Neutrophil (primary cell): ENCODE results near the gene FUZ.

Source experiments
- H3K27ac ChIP-seq: fragments of 200-600 bp; sonication (generic); 2 replicates; pipeline ENCODE4 v1.5.1; 2016; ENCODE audit warnings: mild to moderate bottlenecking, moderate library complexity
- H3K27me3 ChIP-seq: fragments of 200-600 bp; sonication (generic); 2 replicates; pipeline ENCODE4 v1.6.0; 2016; ENCODE audit warnings: mild to moderate bottlenecking
- H3K36me3 ChIP-seq: fragments of 200-600 bp; sonication (generic); 2 replicates; pipeline ENCODE4 v1.5.1; 2017
- H3K4me1 ChIP-seq, 2 experiments: fragments of 200-600 bp in 1 of 2; sonication (generic) in 1 of 2; 1 replicate in 1 of 2; 2 replicates in 1 of 2; pipeline versions ENCODE4 v1.5.1 to v1.6.1; 2013 to 2016; ENCODE audit warnings: low read depth in 1 of 2, low read length in 1 of 2, mild to moderate bottlenecking in 1 of 2, moderate library complexity in 1 of 2; ENCODE audit not compliant: control insufficient read depth in 1 of 2, insufficient read depth in 1 of 2
- H3K4me3 ChIP-seq, 2 experiments: fragments of 200-600 bp in 1 of 2; sonication (generic) in 1 of 2; 1 replicate in 1 of 2; 2 replicates in 1 of 2; pipeline ENCODE4 v1.5.1; 2013 to 2016; ENCODE audit warnings: low read depth in 1 of 2, low read length in 1 of 2, mild to moderate bottlenecking in 1 of 2, moderate library complexity in 1 of 2
- H3K9me3 ChIP-seq: fragments of 200-600 bp; sonication (generic); 2 replicates; pipeline ENCODE4 v1.5.1; 2016
- TF ChIP-seq, protein P1 (sequence below): fragments of 200-600 bp; sonication (generic); IDR thresholded peaks from 2 replicates; pipeline ENCODE4 v1.5.1; 2016; ENCODE audit warnings: antibody characterized with exemption

FUZ gene

DNA sequence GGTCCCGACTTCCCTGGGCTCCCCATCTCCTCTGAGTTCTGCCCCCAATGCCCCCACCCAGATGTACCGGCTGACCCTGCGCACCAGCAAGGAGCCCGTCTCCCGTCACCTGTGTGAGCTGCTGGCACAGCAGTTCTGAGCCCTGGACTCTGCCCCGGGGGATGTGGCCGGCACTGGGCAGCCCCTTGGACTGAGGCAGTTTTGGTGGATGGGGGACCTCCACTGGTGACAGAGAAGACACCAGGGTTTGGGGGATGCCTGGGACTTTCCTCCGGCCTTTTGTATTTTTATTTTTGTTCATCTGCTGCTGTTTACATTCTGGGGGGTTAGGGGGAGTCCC lies 6.5 kb downstream of the FUZ start:
- H3K9me3 ChIP-seq: no peaks in the 10 kb centered on the region
- TF ChIP-seq, protein P1, sequence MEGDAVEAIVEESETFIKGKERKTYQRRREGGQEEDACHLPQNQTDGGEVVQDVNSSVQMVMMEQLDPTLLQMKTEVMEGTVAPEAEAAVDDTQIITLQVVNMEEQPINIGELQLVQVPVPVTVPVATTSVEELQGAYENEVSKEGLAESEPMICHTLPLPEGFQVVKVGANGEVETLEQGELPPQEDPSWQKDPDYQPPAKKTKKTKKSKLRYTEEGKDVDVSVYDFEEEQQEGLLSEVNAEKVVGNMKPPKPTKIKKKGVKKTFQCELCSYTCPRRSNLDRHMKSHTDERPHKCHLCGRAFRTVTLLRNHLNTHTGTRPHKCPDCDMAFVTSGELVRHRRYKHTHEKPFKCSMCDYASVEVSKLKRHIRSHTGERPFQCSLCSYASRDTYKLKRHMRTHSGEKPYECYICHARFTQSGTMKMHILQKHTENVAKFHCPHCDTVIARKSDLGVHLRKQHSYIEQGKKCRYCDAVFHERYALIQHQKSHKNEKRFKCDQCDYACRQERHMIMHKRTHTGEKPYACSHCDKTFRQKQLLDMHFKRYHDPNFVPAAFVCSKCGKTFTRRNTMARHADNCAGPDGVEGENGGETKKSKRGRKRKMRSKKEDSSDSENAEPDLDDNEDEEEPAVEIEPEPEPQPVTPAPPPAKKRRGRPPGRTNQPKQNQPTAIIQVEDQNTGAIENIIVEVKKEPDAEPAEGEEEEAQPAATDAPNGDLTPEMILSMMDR: no peak
- H3K27me3 ChIP-seq: no peaks in the 10 kb centered on the region
- no peak overlapping the region for H3K4me3 ChIP-seq
- peaks cover 58% of the 10 kb centered on the region for H3K36me3 ChIP-seq
- peaks cover 26 to 33% of the 10 kb centered on the region in 2 experiments for H3K4me1 ChIP-seq
- peak overlapping the region; percentile 85 for H3K27ac ChIP-seq

DNA sequence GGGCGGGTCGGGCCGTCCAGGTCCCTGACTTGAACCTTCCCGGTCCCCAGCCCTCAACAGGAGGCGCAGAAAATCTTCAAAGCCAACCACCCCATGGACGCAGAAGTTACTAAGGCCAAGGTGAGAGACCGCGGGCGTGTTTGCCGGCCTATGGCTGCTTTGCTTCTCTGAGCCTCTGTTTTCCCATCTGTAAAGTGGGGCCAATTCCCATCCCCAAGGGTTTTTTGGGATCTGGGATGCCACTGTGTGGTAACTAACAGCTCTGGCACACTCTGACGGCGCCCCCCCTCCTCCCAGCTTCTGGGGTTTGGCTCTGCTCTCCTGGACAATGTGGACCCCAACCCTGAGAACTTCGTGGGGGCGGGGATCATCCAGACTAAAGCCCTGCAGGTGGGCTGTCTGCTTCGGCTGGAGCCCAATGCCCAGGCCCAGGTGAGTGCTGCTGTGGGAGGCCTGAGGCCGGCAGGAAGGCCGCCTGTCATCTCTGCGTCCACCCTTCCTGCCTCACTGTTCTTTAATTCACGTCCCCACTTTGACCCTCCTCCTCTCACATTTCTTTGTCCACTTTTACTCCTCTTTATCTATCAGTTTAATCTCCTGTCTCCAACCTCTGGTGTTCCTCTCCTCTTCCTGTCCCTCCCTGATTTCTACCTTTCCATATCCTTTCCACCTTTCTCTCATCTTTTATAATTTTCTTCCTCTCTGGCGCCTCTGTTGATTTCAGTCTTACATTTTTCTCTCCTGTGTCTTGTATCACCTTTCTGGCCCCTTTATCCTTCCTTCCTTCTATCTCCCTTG lies 7.1 kb downstream of the FUZ start:
- H3K4me1 ChIP-seq: peaks cover 26 to 33% of the 10 kb centered on the region in 2 experiments
- peaks cover 63% of the 10 kb centered on the region for H3K36me3 ChIP-seq
- peak overlapping the region; percentile 85 for H3K27ac ChIP-seq
- TF ChIP-seq, protein P1: no peak
- H3K27me3 ChIP-seq: no peaks in the 10 kb centered on the region
- H3K9me3 ChIP-seq: no peaks in the 10 kb centered on the region
- no peak overlapping the region for H3K4me3 ChIP-seq

DNA sequence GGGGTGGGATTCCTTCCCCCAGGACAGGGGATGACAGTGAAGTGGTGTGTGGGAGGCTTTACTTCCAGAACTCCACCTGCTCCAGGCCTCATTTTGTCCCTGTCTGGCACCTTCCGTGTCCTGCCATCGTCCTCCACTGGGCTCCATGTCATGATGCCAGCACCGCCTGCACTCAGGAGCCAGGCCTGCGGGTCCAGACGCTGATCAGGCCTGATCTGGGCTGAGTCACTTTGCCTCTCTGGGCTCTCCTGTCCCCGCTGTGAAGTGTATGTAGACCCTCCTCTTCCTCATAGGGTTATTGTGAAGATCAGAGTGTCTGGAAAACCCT lies 9.6 kb downstream of the FUZ start:
- no peaks in the 10 kb centered on the region for H3K27me3 ChIP-seq
- peaks cover 14 to 16% of the 10 kb centered on the region in 2 experiments for H3K4me1 ChIP-seq
- H3K4me3 ChIP-seq: no peak overlapping the region
- H3K9me3 ChIP-seq: no peaks in the 10 kb centered on the region
- peaks cover 89% of the 10 kb centered on the region for H3K36me3 ChIP-seq
- TF ChIP-seq, protein P1: no peak
- H3K27ac ChIP-seq: no peak overlapping the region

DNA sequence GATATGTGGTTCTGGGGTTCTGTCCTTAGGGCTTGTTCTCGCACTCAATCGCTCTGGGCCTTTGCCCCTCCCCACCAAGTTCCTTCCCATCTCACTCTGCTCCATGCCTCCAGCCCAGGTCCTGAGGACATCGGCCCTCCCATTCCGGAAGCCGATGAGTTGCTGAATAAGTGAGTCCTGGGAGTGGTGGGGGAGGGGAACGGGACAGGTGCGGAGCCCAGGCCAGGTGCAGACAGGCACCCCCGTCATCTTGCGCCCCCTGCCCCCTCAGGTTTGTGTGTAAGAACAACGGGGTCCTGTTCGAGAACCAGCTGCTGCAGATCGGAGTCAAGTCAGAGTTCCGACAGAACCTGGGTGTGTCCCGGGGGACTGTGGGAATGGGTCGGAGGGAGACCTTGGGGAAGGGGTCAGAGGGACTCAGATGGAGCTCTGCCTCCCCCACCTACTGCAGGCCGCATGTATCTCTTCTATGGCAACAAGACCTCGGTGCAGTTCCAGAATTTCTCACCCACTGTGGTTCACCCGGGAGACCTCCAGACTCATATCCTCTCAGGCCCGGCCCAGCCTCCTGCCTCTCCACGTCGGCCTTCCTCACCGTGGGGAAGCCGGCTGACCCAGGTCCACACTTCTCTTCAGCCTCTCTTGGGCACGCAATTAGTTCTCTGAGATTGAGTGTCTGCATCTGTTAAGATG lies 10.1 kb downstream of the FUZ start:
- Histone ChIP-seq H3K27ac (no peak overlapping the region), H3K9me3 (no peaks in the 10 kb centered on the region), H3K4me1 (peaks cover 9 to 11% of the 10 kb centered on the region in 2 experiments), H3K4me3 (no peak overlapping the region), H3K27me3 (no peaks in the 10 kb centered on the region), H3K36me3 (peaks cover 94% of the 10 kb centered on the region)
- TF ChIP-seq, protein P1: no peak

DNA sequence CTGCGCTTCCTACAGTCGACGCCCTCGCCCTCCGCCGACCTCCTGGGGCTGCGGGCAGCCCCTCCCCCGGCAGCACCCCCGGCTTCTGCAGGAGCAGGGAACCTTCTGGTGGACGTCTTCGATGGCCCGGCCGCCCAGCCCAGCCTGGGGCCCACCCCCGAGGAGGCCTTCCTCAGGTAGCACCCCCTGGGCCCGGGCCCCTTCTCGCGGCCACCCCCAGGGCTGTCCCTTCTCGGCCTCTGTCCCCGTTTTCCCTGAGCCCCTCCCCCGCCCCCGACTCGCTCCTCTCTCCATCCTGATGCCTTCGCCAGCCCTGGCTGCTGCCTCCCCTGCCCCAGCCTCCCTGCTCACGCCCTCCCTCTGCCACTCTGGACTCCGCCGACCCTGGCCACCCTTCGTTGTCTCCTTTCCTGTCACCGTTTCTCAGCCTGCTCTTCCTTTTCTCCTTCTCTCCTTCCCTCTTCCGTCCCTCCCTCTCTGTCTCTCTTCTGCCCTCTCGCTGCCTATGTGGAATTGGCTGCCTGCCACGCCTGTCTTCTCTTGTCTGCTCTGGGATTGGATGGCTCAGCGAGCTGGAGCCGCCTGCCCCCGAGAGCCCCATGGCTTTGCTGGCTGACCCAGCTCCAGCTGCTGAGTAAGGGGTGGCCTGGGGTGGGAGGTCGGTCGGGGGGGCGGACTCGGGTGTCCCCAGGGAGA lies 11.0 kb downstream of the FUZ start:
- peaks cover 100% of the 10 kb centered on the region for H3K36me3 ChIP-seq
- no peaks in the 10 kb centered on the region for H3K9me3 ChIP-seq
- no peak overlapping the region for H3K4me3 ChIP-seq
- H3K27ac ChIP-seq: no peak overlapping the region
- peaks cover 2% of the 10 kb centered on the region in 2 experiments for H3K4me1 ChIP-seq
- no peaks in the 10 kb centered on the region for H3K27me3 ChIP-seq
- TF ChIP-seq, protein P1: no peak
